ENCODE results near the gene PLCB4. TPM values are rescaled to one million over a fixed set of nuclear protein-coding genes. Genes with fewer than 3 reads are reported as not detected.
"Not testable (repeated sequence)": the region's sequence is repeated elsewhere in the genome, so short reads cannot be mapped to it uniquely, and the experiment has no call there.

PLCB4 gene
- total RNA-seq, 1 donor from 2014 or later: 19.9 TPM

DNA sequence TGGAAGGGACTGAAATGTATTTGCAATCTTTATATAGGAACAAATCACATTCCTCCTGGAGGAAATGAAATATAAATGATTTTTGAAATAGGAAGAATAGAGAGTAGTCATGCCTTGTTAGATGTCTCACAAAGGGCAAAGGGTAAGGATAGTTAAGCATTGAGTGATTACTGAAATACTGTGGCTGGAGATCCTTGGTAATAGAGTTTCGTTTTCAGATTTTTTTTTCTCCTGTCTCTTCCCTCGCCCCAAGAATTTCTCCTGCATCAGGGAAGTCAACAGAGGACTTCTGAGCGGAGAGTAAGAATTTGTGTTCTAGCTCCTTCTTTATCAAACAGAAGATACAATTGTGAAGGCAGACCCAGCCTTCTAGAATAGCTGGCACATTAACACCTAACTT is 79.4 kb downstream of the PLCB4 start:
- Histone ChIP-seq H3K36me3 (ENCODE audit: control insufficient read depth, insufficient read depth, low read length) (peaks cover 3% of the 10 kb centered on the region), H3K27me3 (ENCODE audit: control insufficient read depth, insufficient read depth, low read length) (no peaks in the 10 kb centered on the region), H3K4me3 (ENCODE audit: low read depth, low read length) (no peak overlapping the region)
- TF ChIP-seq, protein P1, sequence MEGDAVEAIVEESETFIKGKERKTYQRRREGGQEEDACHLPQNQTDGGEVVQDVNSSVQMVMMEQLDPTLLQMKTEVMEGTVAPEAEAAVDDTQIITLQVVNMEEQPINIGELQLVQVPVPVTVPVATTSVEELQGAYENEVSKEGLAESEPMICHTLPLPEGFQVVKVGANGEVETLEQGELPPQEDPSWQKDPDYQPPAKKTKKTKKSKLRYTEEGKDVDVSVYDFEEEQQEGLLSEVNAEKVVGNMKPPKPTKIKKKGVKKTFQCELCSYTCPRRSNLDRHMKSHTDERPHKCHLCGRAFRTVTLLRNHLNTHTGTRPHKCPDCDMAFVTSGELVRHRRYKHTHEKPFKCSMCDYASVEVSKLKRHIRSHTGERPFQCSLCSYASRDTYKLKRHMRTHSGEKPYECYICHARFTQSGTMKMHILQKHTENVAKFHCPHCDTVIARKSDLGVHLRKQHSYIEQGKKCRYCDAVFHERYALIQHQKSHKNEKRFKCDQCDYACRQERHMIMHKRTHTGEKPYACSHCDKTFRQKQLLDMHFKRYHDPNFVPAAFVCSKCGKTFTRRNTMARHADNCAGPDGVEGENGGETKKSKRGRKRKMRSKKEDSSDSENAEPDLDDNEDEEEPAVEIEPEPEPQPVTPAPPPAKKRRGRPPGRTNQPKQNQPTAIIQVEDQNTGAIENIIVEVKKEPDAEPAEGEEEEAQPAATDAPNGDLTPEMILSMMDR (IDR thresholded peaks at IDR 0.05; ENCODE audit: insufficient read depth, low read length, poor library complexity, severe bottlenecking): no peak
- DNase-seq (ENCODE audit: low read depth): no peak

DNA sequence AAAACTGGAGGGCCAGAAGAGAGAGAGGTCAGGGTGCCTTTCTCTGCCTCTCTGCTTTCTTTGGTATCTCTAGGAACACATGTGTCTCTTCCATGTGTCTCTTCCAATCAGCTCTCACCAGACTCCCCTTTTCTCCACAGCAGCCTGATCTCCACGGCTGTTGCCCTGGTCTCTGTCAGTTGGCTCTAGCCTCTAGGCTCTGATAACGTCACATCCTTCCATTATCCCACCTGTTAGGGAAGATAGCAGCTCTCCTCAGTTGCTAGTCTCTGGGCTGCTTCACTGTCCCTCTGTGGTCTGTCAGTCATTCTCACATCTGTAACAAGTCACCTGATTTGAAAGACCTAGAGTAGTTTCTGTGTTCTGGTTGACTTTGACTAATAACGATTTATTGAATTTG is 80.2 kb downstream of the PLCB4 start:
- Histone ChIP-seq H3K36me3 (ENCODE audit: control insufficient read depth, insufficient read depth, low read length) (peaks cover 3% of the 10 kb centered on the region), H3K27me3 (ENCODE audit: control insufficient read depth, insufficient read depth, low read length) (no peaks in the 10 kb centered on the region), H3K4me3 (ENCODE audit: low read depth, low read length) (no peak overlapping the region)
- no peak for DNase-seq (ENCODE audit: low read depth)
- TF ChIP-seq, protein P1 (IDR thresholded peaks at IDR 0.05; ENCODE audit: insufficient read depth, low read length, poor library complexity, severe bottlenecking): no peak

DNA sequence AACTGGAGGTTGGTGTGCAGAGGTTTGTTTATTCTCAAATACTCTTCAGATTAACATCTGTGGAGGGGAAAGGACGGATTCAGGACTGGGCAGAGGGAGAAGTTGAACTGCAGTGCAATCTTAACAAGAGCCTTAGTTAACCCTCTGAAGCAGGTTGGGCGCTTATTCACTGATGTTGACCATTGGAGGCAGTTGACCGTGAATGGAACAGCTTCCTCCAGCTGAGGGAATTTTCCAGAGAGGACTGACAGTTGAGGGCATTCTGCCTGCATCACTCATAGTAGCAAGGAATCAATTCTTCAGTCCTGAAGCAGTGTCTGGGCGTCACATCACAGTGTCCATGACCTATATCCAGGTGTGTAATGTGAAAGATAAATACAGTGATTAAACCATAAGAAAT is 80.9 kb downstream of the PLCB4 start:
- H3K4me3 ChIP-seq (ENCODE audit: low read depth, low read length): no peak overlapping the region
- H3K36me3 ChIP-seq (ENCODE audit: control insufficient read depth, insufficient read depth, low read length): peaks cover 3% of the 10 kb centered on the region
- no peak for DNase-seq (ENCODE audit: low read depth)

DNA sequence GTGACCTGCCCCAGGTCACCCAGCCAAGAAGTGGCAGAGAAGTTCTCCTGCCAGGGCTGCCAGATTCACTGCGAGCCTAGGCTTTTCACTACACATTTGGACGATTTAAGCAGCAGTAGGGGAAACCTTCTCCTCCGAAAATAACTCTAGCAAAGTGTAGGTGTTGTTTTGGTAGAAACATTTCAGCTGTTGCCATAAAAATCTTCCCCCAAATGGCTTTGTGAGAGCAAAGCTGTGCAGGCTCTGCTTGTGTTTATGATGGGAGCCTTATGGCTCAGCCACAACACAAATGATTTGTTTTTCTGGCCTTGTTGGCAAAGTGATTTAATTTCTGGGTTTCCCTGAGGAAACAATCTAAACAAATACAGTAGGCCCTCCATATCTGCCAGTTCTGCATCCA is 81.8 kb downstream of the PLCB4 start:
- no peak overlapping the region for H3K4me3 ChIP-seq (ENCODE audit: low read depth, low read length)
- TF ChIP-seq, protein P1 (IDR thresholded peaks at IDR 0.05; ENCODE audit: insufficient read depth, low read length, poor library complexity, severe bottlenecking): no peak

More for the DNA sequence above, 80.9 kb downstream of the PLCB4 start:
- no peaks in the 10 kb centered on the region for H3K27me3 ChIP-seq (ENCODE audit: control insufficient read depth, insufficient read depth, low read length)
- TF ChIP-seq, protein P1 (IDR thresholded peaks at IDR 0.05; ENCODE audit: insufficient read depth, low read length, poor library complexity, severe bottlenecking): no peak

DNA sequence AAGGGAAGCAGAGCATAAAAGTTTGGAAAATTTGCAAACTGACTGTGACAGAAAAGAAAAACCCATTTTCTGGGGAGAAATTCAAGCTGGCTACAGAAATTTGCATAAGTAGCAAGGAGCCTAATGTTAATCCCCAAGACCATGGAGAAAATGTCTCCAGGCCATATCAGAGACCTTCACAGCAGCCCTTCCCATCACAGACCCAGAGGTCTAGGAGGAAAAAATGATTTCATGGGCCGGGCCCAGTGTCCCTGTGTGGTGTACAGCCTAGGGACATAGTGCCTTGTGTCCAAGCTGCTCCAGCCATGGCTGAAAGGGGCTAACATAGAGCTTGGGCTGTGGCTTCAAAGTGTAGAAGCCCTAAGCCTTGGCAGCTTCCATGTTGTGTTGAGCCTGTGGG is 83.3 kb downstream of the PLCB4 start:
- H3K36me3 ChIP-seq (ENCODE audit: control insufficient read depth, insufficient read depth, low read length); H3K4me3 ChIP-seq (ENCODE audit: low read depth, low read length); DNase-seq (ENCODE audit: low read depth); H3K27me3 ChIP-seq (ENCODE audit: control insufficient read depth, insufficient read depth, low read length): not testable (repeated sequence)

More for the DNA sequence above, 81.8 kb downstream of the PLCB4 start:
- Histone ChIP-seq H3K27me3 (ENCODE audit: control insufficient read depth, insufficient read depth, low read length) (no peaks in the 10 kb centered on the region), H3K36me3 (ENCODE audit: control insufficient read depth, insufficient read depth, low read length) (peaks cover 3% of the 10 kb centered on the region)
- DNase-seq (ENCODE audit: low read depth): no peak

DNA sequence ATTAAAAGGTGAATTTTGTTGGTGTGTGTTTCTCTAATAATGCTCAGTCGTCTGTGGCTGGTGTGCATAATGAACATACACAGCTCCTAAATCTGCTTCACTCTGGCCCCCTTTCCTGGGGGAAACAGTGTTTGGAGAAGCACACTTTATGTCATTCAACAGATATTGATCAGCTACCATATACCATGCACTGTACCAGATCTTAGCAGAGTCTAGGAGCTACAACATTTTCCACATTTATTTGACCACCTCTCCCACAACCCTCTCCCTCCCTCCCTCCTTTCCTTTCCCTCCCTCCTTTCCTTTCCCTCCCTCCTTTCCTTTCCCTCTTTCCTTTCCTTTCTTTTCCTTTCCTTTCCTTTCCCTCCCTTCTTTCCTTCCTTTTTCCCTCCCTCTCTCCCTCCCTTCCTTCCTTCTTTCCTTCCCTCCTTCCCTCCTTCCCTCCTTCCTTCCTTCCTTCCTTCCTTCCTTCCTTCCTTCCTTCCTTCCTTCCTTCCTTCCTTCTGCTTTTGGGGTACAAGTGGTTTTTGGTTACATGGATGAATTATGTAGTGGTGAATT is 85.7 kb downstream of the PLCB4 start:
- Histone ChIP-seq H3K27me3 (ENCODE audit: control insufficient read depth, insufficient read depth, low read length) (no peaks in the 10 kb centered on the region), H3K36me3 (ENCODE audit: control insufficient read depth, insufficient read depth, low read length) (peaks cover 2% of the 10 kb centered on the region), H3K4me3 (ENCODE audit: low read depth, low read length) (no peak overlapping the region)
- no peak for DNase-seq (ENCODE audit: low read depth)
- TF ChIP-seq, protein P1 (IDR thresholded peaks at IDR 0.05; ENCODE audit: insufficient read depth, low read length, poor library complexity, severe bottlenecking): no peak

Data from kidney epithelial cell (primary cell).